Trophoblast cell (in vitro differentiated cells and primary cell): ENCODE results near the gene TAS1R3.
A peak's percentile ranks its signal among the peaks of the same experiment; 100 is the strongest.

Experiments
- DNase-seq, 2 donors: peaks; one replicate each; pipeline ENCODE4 v3.0.0-alpha.2; 2016
- H2AFZ ChIP-seq: 2 replicates; pipeline ENCODE4 v1.6.1; 2013; ENCODE audit warnings: low read length, moderate library complexity, mild to moderate bottlenecking; ENCODE audit not compliant: insufficient read depth, poor library complexity
- H2AK5ac ChIP-seq: 2 replicates; pipeline ENCODE4 v1.6.1; 2013; ENCODE audit warnings: mild to moderate bottlenecking, low read length
- H2BK120ac ChIP-seq: 2 replicates; pipeline ENCODE4 v1.6.1; 2013; ENCODE audit warnings: low read length, mild to moderate bottlenecking, moderate library complexity; ENCODE audit not compliant: insufficient read depth, poor library complexity
- H2BK12ac ChIP-seq: 2 replicates; pipeline ENCODE4 v1.6.1; 2013; ENCODE audit warnings: mild to moderate bottlenecking, low read length, moderate library complexity
- H2BK5ac ChIP-seq: 2 replicates; pipeline ENCODE4 v1.6.1; 2013; ENCODE audit warnings: low read length, low read depth, moderate library complexity, mild to moderate bottlenecking; ENCODE audit not compliant: poor library complexity
- H3K14ac ChIP-seq: 2 replicates; pipeline ENCODE4 v1.6.1; 2013; ENCODE audit warnings: mild to moderate bottlenecking, low read length
- H3K18ac ChIP-seq: 2 replicates; pipeline ENCODE4 v1.6.1; 2013; ENCODE audit warnings: mild to moderate bottlenecking, low read length
- H3K23ac ChIP-seq: 2 replicates; pipeline ENCODE4 v1.6.1; 2013; ENCODE audit warnings: low read length
- H3K27ac ChIP-seq: 2 replicates; pipeline ENCODE4 v1.5.1; 2013; ENCODE audit warnings: low read depth, mild to moderate bottlenecking, inconsistent platforms, low read length, moderate library complexity
- H3K27me3 ChIP-seq: 2 replicates; pipeline ENCODE4 v1.6.1; 2013; ENCODE audit warnings: inconsistent platforms, mild to moderate bottlenecking, low read length, moderate library complexity; ENCODE audit not compliant: insufficient read depth
- H3K36me3 ChIP-seq, 2 experiments: 1 replicate in 1 of 2; 2 replicates in 1 of 2; pipeline ENCODE4 v1.6.1; 2013; ENCODE audit warnings: low read length in 2 of 2, mild to moderate bottlenecking in 2 of 2, moderate library complexity in 1 of 2; ENCODE audit not compliant: insufficient read depth in 2 of 2, control insufficient read depth in 1 of 2
- H3K4ac ChIP-seq: 2 replicates; pipeline ENCODE4 v1.6.1; 2013; ENCODE audit warnings: low read depth, mild to moderate bottlenecking, low read length, moderate library complexity
- H3K4me1 ChIP-seq, 2 experiments: 1 replicate in 1 of 2; 2 replicates in 1 of 2; pipeline ENCODE4 v1.6.1; 2013; ENCODE audit warnings: low read length in 2 of 2, mild to moderate bottlenecking in 2 of 2, moderate library complexity in 1 of 2; ENCODE audit not compliant: insufficient read depth in 2 of 2, control insufficient read depth in 1 of 2
- H3K4me2 ChIP-seq: 2 replicates; pipeline ENCODE4 v1.6.1; 2013; ENCODE audit warnings: inconsistent platforms, mild to moderate bottlenecking, low read length, moderate library complexity
- H3K4me3 ChIP-seq: 2 replicates; pipeline ENCODE4 v1.5.1; 2013; ENCODE audit warnings: mild to moderate bottlenecking, low read depth, low read length, inconsistent platforms
- H3K79me1 ChIP-seq: one replicate; pipeline ENCODE4 v1.6.1; 2013; ENCODE audit warnings: low read length
- H3K79me2 ChIP-seq: 2 replicates; pipeline ENCODE4 v1.6.1; 2013; ENCODE audit warnings: low read length, mild to moderate bottlenecking; ENCODE audit not compliant: control insufficient read depth, insufficient read depth, poor library complexity
- H3K9ac ChIP-seq: 2 replicates; pipeline ENCODE4 v1.6.1; 2013; ENCODE audit warnings: mild to moderate bottlenecking, low read length
- H3K9me3 ChIP-seq: 2 replicates; pipeline ENCODE4 v1.6.1; 2013; ENCODE audit warnings: low read depth, mild to moderate bottlenecking, control low read depth, inconsistent platforms, low read length; ENCODE audit not compliant: insufficient read depth
- H4K12ac ChIP-seq: 2 replicates; pipeline ENCODE4 v1.6.1; 2013; ENCODE audit warnings: low read depth, mild to moderate bottlenecking, low read length, moderate library complexity
- H4K8ac ChIP-seq: 2 replicates; pipeline ENCODE4 v1.6.1; 2013; ENCODE audit warnings: low read depth, mild to moderate bottlenecking, low read length, moderate library complexity
- H4K91ac ChIP-seq: one replicate; pipeline ENCODE4 v1.6.1; 2013; ENCODE audit warnings: low read depth, mild to moderate bottlenecking, low read length, moderate library complexity
- WGBS: extraction: QIAGEN DNeasy Blood & Tissue Kit; methylation state at CpG from one replicate; pipeline ENCODE4 v1.1.7; 2013; ENCODE audit warnings: missing lambda C conversion rate; ENCODE audit not compliant: insufficient read length, insufficient coverage; ENCODE audit errors: extremely low coverage; 5-methylcytosine and 5-hydroxymethylcytosine counted together

TAS1R3 gene

GRCh38 chr1:1333551-1334241 lies 2.6 kb downstream of the TAS1R3 start:
- peak; percentile 79 to 87 for DNase-seq
- H4K91ac ChIP-seq, result no peak overlapping the region

GRCh38 chr1:1334835-1335234 lies 3.8 kb downstream of the TAS1R3 start:
- Histone ChIP-seq H4K12ac (no peak overlapping the region), H4K8ac (no peak overlapping the region), H3K14ac (no peak overlapping the region), H3K4me2 (no peak overlapping the region), H3K27me3 (no peaks in the 10 kb centered on the region), H3K27ac (no peak overlapping the region), H3K4ac (no peak overlapping the region), H3K23ac (no peak overlapping the region), H2BK12ac (no peak overlapping the region), H2BK5ac (no peak overlapping the region), H3K79me2 (no peaks in the 10 kb centered on the region), H3K36me3 (peaks cover 44 to 45% of the 10 kb centered on the region in 2 experiments), H2AFZ (no peak overlapping the region), H3K18ac (no peak overlapping the region), H3K79me1 (no peaks in the 10 kb centered on the region), H3K4me1 (no peaks in the 10 kb centered on the region), H2BK120ac (no peak overlapping the region), H3K4me3 (no peak overlapping the region), H3K9me3 (peaks cover 10% of the 10 kb centered on the region), H3K9ac (no peak overlapping the region), H4K91ac (no peak overlapping the region), H2AK5ac (no peak overlapping the region)
- DNase-seq, result no peak
- WGBS, result no CpG with 5 or more reads among the region's 11 CpGs

More at GRCh38 chr1:1333551-1334241, 2.6 kb downstream of the TAS1R3 start:
- Histone ChIP-seq H3K23ac (no peak overlapping the region), H3K36me3 (peaks cover 34 to 35% of the 10 kb centered on the region in 2 experiments), H2AK5ac (no peak overlapping the region), H3K9me3 (peaks cover 16% of the 10 kb centered on the region), H3K4me2 (no peak overlapping the region), H4K8ac (no peak overlapping the region), H2BK5ac (no peak overlapping the region), H3K4me3 (no peak overlapping the region), H3K4ac (no peak overlapping the region), H3K79me1 (no peaks in the 10 kb centered on the region), H3K4me1 (no peaks in the 10 kb centered on the region), H3K9ac (no peak overlapping the region), H2AFZ (no peak overlapping the region), H3K18ac (no peak overlapping the region), H3K27ac (no peak overlapping the region), H3K79me2 (no peaks in the 10 kb centered on the region), H2BK12ac (no peak overlapping the region), H3K14ac (no peak overlapping the region), H4K12ac (no peak overlapping the region), H2BK120ac (no peak overlapping the region), H3K27me3 (no peaks in the 10 kb centered on the region)
- WGBS, result no CpG with 5 or more reads among the region's 36 CpGs

GRCh38 chr1:1335283-1335682 lies 4.2 kb downstream of the TAS1R3 start:
- no peak overlapping the region for H2BK12ac ChIP-seq
- no peak overlapping the region for H3K18ac ChIP-seq
- H4K91ac ChIP-seq, result no peak overlapping the region
- no peak overlapping the region for H2AK5ac ChIP-seq
- no peak overlapping the region for H4K8ac ChIP-seq
- no peak overlapping the region for H2AFZ ChIP-seq
- no peak overlapping the region for H3K4me3 ChIP-seq
- no CpG with 5 or more reads among the region's 16 CpGs for WGBS
- H3K4me1 ChIP-seq, result no peaks in the 10 kb centered on the region
- H4K12ac ChIP-seq, result no peak overlapping the region
- no peaks in the 10 kb centered on the region for H3K27me3 ChIP-seq
- DNase-seq, result no peak
- H3K79me2 ChIP-seq, result no peaks in the 10 kb centered on the region
- no peak overlapping the region for H3K4ac ChIP-seq
- no peak overlapping the region for H3K27ac ChIP-seq
- H3K9ac ChIP-seq, result no peak overlapping the region
- H3K23ac ChIP-seq, result no peak overlapping the region
- H3K79me1 ChIP-seq, result no peaks in the 10 kb centered on the region
- H2BK5ac ChIP-seq, result no peak overlapping the region
- H3K4me2 ChIP-seq, result no peak overlapping the region
- no peak overlapping the region for H2BK120ac ChIP-seq
- peaks cover 49 to 50% of the 10 kb centered on the region in 2 experiments for H3K36me3 ChIP-seq
- peaks cover 7% of the 10 kb centered on the region for H3K9me3 ChIP-seq
- no peak overlapping the region for H3K14ac ChIP-seq

GRCh38 chr1:1335792-1336248 lies 4.7 kb downstream of the TAS1R3 start:
- Histone ChIP-seq H3K23ac (no peak overlapping the region), H3K4ac (no peak overlapping the region), H2BK5ac (no peak overlapping the region), H3K9me3 (peaks cover 11% of the 10 kb centered on the region), H3K27me3 (no peaks in the 10 kb centered on the region), H4K91ac (no peak overlapping the region), H4K8ac (no peak overlapping the region), H2AFZ (no peak overlapping the region), H3K36me3 (peaks cover 52 to 54% of the 10 kb centered on the region in 2 experiments), H3K18ac (no peak overlapping the region), H2AK5ac (no peak overlapping the region), H3K4me3 (no peak overlapping the region), H3K79me2 (no peaks in the 10 kb centered on the region), H3K27ac (no peak overlapping the region), H3K9ac (no peak overlapping the region), H3K4me1 (no peaks in the 10 kb centered on the region), H3K14ac (no peak overlapping the region), H2BK120ac (no peak overlapping the region), H3K79me1 (no peaks in the 10 kb centered on the region), H2BK12ac (no peak overlapping the region), H4K12ac (no peak overlapping the region), H3K4me2 (no peak overlapping the region)
- no peak for DNase-seq
- WGBS, result no CpG with 5 or more reads among the region's 21 CpGs
